ENCODE measurements around the gene ADGRA3.

Gene ADGRA3

DNA sequence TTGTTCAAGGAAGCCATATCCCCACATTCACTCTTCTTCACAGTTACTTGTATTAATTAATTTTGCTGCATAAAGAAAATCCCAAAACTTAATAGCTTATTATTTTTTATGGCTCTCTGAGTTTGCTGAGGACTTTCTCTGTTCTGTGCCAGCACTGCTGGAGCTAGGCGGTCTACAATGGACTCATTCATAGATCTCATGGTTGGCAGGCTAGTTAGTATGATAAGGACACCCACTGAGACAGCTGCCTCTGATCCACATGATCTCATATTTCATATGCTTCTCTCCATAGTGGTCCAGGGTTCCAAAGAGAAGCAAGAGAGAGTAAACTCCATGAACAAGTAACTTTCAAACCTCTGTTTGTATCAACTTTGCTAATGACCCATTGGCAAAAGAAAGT, 170.2 kb downstream of the ADGRA3 start:
- peak in 1 of 2 donors; percentile 16 for DNase-seq

DNA sequence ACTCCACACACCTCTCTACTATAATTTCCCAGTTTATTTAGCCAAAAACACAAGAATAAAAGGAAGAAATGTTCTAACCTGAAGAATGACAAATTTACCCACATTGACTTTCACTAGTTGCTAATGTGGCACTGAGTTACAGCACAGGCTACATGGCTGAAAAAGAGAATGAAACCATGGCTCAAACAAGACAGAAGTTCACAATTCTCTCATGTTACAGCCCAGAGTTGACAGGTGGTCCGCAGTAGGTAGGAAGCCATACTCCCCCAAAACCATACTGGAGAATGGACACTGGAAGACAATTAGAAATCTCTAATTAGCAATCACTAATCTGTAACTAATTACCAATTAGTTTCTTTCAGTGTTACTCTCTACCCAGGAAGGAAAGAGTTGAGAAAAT, 170.8 kb downstream of the ADGRA3 start:
- no peak for DNase-seq

DNA sequence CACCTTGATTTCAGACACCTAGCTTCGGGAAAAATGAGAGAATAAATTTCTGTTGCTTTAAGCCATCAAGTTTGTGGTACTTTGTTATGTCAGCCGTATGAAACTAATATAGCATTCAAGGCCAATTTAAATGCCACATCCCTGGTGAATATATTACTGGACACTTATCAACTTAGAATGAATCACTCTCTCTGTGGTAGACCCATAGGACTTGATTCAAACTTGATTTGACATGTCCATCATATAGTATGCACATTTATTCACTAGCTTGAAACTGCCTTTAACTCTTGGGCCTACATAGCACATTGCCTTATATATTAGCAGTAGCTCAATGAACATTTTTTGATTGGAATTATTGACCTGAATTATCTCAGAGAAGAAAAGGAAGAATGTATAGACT, 172.3 kb downstream of the ADGRA3 start:
- no peak for DNase-seq

DNA sequence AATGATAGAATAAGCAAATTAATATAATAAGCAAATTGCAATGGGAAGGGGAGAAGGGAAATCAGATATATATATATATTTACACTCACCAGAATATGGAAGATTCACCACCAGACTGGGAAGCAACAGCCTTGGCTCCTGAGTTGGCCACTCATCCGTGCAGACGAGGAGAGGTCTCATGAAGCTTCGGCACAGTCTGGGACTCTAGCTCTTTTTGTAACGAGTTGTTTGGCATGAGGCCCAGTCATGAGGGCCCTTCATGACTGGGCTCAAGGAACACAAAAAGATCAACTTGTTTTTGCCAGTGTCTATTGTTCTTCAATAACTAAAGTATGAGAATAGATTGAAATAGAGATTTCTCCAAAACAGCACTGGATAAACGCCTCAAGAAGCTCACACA, 176.4 kb downstream of the ADGRA3 start:
- DNase-seq, result no peak

DNA sequence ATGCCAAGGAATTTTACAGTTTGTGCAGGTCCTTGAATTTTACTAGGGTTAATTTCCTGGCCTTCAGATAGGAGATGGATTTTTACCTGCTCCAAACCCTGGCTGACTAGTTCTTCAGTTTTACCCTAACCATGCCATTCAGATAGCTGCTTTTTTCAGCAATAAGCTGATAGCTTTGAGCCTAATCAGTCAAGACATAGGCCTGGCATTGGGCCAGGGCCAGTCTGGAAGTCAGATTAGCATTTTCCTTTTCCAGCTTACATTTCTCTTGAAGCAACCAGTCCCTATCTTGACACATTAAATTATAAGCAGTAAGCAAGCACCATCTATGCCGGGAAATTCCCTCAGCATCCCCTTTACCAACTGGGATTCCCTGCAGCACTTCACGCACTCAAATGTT, 177.1 kb downstream of the ADGRA3 start:
- no peak for DNase-seq

Data from hippocampal formation (tissue), 2 donors.